Astrocyte of the spinal cord (primary cell): ENCODE measurements around the gene ETV3L.

ENCODE experiments used
- DNase-seq: peaks from one replicate; pipeline ENCODE4 v3.0.0; 2011; ENCODE audit warnings: low read depth, low spot score
- H3K4me3 ChIP-seq: 2 replicates; pipeline ENCODE4 v1.5.1; 2011; ENCODE audit warnings: low read depth, mild to moderate bottlenecking, low read length, moderate library complexity
- in situ Hi-C: cut with HindIII; loops from 2 replicates; pipeline ENCODE4 v1.10.0; 2017; ENCODE audit warnings: low sequenced_read_pairs
- TF ChIP-seq, protein P1 (sequence below): IDR thresholded peaks from 2 replicates; pipeline ENCODE4 v1.5.1; 2012; ENCODE audit warnings: low read depth, mild to moderate bottlenecking, low read length, inconsistent platforms

Gene ETV3L

DNA sequence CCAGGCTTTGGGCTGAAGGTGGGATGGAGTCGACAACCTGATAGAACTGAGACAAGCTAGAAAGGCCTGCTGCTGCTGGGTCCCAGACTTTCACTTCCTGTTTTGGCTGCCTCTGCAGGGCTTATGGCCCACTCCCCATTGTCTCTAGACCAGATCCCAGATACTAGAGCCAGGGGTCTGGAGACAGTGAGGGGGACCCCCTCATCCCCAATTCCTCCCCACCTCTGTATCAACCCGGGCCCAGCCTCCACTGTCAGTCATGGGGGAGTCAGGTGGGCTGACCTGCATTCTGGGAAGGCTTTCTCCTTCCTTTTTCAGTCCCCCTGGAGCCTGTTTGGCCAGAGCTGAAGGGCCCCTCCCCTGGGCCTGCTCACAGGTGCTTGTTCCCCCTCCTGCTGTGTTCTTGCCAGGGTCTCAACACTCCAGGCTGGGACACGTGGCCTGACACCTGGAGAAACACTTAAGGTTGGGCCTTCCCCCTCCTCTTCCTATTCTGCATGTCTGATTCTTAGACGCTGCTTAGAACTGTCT, 18.0 kb upstream of the ETV3L start:
- H3K4me3 ChIP-seq: no peak overlapping the region
- in situ Hi-C loops: no loop called here
- TF ChIP-seq, protein P1, sequence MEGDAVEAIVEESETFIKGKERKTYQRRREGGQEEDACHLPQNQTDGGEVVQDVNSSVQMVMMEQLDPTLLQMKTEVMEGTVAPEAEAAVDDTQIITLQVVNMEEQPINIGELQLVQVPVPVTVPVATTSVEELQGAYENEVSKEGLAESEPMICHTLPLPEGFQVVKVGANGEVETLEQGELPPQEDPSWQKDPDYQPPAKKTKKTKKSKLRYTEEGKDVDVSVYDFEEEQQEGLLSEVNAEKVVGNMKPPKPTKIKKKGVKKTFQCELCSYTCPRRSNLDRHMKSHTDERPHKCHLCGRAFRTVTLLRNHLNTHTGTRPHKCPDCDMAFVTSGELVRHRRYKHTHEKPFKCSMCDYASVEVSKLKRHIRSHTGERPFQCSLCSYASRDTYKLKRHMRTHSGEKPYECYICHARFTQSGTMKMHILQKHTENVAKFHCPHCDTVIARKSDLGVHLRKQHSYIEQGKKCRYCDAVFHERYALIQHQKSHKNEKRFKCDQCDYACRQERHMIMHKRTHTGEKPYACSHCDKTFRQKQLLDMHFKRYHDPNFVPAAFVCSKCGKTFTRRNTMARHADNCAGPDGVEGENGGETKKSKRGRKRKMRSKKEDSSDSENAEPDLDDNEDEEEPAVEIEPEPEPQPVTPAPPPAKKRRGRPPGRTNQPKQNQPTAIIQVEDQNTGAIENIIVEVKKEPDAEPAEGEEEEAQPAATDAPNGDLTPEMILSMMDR: no peak
- no peak for DNase-seq

DNA sequence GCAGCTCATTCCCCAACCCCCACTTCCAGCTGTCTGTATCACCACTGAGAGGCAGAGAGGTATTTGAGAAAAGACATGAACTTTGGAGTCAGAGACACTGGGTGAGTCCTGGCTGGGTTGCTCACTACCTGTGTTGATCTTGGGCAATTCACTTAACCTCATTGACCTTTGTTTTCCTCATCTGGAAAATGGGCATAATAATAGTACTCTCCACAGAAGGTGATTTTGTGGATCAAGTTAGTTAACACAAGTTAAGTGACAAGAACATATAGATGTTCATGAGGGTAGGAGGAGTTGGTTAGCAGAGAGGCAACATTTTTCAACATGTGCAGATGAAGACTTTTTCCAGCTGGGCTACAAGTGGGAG, 17.1 kb upstream of the ETV3L start:
- in situ Hi-C loops: no loop called here
- TF ChIP-seq, protein P1: no peak
- DNase-seq: no peak
- no peak overlapping the region for H3K4me3 ChIP-seq

DNA sequence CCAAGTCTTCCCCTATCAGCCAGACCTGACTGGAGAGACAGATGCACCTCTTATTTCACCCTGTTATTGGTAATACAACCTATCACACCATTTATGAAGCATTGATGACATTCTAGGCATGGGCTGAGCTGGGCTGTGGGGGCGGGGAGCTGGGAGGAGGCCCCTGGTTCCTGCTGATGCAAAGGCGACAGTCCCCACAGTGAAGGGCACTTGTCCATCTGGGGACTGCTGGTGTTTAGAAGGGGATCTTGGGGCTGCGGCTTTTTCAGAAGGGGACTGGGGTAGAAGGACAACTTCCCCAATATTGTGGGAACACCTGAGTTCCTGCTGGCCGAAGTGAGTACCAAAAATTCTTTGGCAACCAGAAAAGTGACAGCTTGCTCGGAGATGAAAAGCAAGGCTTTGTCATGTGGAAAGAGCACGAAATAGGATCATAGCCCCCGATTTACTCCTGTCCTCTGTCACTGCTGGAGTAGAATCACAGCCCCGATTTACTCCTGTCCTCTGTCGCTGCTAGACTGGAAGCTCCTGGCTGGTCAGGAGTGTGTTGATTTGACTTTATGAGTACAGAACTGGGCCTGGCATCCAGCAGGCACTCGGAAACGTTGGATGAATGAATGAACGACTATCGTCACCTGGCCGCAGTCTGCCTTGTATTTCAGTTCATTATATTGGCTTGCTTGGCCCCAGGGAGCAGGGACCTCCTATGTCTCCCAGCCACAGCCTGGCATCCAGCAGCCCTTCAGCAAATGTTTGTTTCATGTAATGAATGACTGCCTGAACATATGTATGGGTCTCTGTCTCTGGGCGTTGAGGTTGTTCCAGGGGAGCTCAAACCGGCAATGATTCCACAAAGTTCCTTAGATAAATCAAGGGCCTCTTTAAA, 16.5 kb upstream of the ETV3L start:
- TF ChIP-seq, protein P1: no peak
- in situ Hi-C loops: no loop called here
- H3K4me3 ChIP-seq: no peak overlapping the region
- no peak for DNase-seq

DNA sequence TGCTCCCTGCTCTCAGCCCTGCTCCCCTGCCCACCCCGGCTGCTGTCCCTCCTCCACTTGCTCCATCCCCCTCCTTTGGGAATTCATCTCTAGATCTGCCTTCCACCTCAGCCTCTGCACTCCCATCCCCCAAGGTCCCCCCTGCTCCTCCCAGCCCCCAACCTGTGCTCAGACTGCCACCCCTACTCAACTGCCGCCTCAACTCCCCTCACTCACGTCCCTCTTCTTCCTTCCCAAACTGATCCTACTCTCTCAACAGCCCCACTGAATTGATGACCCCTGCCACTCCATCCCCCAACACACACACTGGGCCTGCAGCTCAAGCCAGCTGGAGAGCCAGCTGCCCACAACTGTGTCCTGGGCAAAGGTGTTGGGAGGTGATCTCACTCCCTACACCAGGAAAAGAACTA, 15.8 kb upstream of the ETV3L start:
- H3K4me3 ChIP-seq: no peak overlapping the region
- in situ Hi-C loops: no loop called here

DNA sequence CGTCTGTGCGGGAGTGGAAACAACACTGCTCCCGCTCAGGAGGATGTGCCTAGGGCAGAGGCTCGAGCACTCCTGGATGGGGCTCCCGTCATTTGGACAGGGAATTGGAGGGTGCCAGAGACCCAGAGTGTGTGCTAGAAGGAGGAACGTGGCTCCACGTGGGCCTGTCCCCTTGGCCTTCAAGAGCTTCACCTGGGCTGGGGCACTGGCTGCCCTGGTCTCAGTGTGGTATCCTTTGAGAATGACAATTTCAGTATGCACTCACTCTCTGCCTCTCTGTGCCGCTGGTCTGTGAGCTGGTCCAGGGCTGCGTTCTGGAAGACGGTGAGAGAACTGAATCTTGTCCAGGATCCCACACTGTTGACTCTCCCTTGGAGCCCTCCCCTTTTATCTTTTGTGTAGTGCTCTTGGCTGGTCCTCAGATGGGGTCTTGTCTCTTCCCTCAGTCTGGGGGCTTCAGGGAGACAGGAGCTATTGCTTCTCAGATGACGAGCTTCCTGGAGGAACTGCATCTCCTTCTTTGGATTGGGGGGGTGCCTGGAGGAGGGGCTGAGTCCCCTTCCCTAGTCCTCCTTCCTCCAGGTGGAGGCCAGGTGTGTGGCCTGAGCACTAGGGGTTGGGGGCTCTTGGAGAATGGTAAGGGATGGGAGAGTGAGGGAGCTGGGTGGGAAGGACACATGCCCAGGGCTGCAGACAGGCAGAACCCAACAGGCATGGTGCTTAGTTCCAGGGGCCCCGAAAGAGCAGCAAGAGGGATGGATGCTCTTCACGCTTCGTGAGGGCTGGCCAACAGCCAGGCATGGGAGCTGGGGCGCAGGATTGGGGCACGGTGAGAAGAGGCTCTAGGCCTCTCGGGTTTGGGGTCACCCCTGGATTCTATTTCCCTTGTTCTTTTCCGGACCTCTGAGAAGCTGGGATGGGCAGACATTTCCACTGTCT, 14.8 kb upstream of the ETV3L start:
- DNase-seq: no peak
- TF ChIP-seq, protein P1: no peak
- in situ Hi-C loops: no loop called here
- H3K4me3 ChIP-seq: no peak overlapping the region

More for the DNA sequence above, 15.8 kb upstream of the ETV3L start:
- DNase-seq: no peak
- TF ChIP-seq, protein P1: no peak

DNA sequence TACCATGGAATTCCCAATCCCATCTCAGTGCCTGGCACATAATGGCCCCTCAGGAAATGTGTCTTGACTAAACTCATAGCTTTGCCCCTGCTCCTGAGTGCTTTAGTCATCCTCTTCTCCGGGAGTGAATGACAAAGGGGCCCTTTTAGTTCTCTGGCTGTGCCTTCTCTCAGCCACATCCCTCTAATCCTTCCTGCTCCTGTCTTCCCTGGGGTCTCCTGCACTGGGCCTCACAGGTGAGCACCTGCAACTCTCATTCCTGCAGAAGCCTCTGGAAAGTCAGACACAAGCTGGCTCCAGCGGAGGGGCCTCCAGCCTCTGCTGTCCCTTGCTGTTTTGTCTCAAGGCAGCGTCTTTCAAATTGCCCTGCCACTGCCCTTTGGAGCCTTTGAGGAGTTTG, 14.0 kb upstream of the ETV3L start:
- TF ChIP-seq, protein P1: no peak
- no peak overlapping the region for H3K4me3 ChIP-seq
- DNase-seq: no peak
- in situ Hi-C loops: no loop called here
